Measurements from ENCODE around the gene ZNF366.

ZNF366 gene

DNA sequence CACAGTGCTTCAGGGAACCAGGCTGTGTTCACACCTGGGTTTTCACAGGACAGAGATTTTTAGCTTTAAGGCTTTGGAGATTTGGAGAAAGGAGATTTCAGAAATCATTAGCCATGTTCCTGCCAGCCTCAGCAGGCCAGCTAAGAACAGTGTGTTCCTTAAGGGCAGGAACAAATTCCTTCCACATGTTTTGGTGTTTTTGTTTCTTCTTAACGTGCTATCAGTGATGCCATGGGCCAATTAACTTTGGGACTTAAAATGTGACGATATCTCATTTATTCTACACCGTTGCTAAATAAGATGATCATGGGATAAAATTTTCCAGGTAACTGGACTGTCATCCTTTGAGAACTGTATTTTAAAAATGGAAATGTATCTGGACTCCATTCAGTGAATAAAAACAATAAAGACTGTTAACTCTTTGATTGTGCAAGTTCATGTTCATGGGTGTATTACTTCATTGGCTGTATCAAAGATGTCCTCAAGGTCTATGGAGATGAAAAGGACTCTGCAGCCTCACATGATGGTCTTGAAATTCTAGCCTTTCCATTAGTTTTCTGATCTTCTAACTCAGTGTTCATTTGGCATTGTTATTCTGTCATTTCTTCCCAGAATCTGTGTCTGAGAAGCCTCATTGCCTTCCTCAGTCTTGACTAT lies 72.3 kb downstream of the ZNF366 start:
- TF ChIP-seq, protein P1, sequence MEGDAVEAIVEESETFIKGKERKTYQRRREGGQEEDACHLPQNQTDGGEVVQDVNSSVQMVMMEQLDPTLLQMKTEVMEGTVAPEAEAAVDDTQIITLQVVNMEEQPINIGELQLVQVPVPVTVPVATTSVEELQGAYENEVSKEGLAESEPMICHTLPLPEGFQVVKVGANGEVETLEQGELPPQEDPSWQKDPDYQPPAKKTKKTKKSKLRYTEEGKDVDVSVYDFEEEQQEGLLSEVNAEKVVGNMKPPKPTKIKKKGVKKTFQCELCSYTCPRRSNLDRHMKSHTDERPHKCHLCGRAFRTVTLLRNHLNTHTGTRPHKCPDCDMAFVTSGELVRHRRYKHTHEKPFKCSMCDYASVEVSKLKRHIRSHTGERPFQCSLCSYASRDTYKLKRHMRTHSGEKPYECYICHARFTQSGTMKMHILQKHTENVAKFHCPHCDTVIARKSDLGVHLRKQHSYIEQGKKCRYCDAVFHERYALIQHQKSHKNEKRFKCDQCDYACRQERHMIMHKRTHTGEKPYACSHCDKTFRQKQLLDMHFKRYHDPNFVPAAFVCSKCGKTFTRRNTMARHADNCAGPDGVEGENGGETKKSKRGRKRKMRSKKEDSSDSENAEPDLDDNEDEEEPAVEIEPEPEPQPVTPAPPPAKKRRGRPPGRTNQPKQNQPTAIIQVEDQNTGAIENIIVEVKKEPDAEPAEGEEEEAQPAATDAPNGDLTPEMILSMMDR (IDR thresholded peaks at IDR 0.05; ENCODE audit: extremely low read depth, missing control alignments), result no peak
- no peak for DNase-seq (ENCODE audit: low spot score)

DNA sequence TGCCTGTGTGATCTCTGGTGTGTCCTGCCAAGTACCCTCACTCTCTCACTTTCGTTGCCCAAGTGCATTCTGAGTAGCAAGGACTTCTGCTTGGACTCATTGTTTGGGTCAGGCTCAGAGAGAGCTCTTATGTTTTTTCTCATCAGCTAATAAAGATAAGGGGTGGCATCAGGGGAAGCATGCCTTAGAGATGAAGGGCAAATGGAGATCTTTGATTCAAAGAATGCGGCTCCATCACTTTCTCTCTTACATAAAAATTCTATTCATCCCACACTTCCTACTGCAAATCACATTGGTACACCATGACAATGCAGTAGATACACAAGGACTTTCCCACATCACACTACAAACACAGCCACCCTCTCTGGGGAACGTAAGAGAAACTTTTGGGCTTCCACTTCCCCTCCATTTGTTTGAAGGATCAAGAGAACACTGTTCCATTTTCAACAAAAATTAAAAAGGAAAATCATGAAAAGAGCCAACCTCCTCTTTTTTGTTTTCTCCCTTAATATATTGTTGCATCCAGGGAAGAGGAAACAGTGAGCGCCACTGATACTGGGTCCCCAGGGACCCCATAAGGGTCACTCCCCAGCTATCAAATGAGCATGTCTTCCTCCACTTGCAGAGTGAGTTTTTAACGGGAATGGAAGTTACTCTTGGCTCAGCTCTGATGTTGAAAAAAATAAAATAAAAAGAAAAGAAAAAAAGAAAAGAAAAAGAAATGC lies 73.0 kb downstream of the ZNF366 start:
- DNase-seq (ENCODE audit: low spot score), result no peak
- TF ChIP-seq, protein P1 (IDR thresholded peaks at IDR 0.05; ENCODE audit: extremely low read depth, missing control alignments), result no peak

DNA sequence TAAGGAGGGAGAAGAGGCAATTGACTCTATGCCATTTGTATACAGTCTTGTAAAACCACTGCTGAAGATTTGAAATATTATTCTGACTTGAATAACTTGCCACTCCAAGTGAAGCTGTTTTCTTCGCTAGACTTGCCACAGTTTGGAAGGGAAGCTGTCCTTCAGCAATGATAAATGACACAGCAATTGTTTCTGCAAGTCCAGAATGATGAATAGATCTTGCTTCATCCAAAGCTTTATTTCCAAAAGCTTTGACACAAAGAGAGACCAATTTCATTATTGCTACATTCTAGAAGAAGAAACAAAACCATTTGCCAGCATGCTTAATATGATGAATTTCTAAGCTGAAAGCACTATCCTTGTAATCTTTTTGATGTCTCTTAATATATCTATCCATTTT lies 73.7 kb downstream of the ZNF366 start:
- DNase-seq (ENCODE audit: low spot score), result no peak
- TF ChIP-seq, protein P1 (IDR thresholded peaks at IDR 0.05; ENCODE audit: extremely low read depth, missing control alignments), result no peak

DNA sequence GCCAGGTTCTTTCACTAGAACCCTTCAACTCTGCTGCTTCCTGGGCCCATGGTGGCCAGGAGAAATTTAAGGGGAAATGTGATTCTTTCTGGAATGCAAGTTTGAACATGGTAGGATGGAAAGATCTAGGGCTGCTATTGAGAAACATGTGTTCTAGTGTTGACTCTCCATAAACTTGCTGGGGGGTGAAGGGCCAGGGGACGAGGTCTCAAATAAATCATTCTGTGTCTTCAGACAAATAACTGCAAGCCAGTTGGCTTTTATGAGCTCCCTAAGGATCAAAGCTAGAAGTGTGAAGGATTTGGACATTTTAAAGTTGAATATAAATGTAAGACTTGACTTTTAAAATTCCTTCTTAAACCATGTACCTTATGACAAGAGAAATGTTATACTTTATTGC lies 78.5 kb downstream of the ZNF366 start:
- DNase-seq (ENCODE audit: low spot score), result no peak
- TF ChIP-seq, protein P1 (IDR thresholded peaks at IDR 0.05; ENCODE audit: extremely low read depth, missing control alignments), result no peak

DNA sequence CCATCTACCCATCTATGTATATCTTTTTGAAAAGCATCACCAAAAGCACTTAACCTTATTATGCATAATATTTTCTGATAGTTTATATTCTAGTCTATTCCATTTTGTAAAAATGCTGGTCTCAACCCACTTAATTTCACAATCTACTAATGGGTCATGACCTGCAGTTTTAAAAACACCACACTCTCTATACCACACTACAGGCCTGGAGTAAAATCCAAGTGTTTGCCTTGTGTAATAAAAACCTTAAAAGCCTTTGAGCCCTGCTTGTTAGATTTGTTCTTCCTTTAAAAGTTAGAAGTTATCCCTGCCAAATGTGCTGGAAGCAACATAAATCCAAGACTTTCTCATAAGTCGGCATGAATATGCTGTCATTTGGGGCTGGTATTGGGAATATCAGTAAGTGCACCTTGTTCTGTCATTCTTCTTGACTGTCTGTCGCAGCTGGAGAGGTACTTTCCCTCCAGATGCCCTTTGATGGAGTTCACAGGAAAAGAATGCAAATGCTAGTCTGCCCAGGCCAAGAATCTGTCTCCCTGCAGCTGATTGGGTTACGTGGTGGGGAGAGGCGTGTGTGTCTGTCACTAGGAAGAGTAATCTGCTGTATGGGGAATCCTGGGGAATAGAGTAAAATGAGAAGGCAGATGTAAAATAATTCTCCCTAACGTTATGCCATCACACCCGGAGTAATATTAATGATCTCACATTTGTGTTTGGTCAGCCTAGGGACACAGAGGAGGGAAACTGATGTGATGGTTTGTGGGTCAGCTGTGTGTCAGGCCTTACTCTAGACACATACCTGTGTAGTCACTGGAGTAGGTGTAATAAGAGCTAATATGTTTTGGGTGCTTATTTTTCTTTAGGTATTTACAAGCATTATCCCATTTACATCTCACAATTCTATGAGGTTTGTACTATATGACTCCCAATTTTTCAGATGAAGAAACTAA lies 79.4 kb downstream of the ZNF366 start:
- DNase-seq (ENCODE audit: low spot score), result peak; percentile 41
- TF ChIP-seq, protein P1 (IDR thresholded peaks at IDR 0.05; ENCODE audit: extremely low read depth, missing control alignments), result no peak

DNA sequence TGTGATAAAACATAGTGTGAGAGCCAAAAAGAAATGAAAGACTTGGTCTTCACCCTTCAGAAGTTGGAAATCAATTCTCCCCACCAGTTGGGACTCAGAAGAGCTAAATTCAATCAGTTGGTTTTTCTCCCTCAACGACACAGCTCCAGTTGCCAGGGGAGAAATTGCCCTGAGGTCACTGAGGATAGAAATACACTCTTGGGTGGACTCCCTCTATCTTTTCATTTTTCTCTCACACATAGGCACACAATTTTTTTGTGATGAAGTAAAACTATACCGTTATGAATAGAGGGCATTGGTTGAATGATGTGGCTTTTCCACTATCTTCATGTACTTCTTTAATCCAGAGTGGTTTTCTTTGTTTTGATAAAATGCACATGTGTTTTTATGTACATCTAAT lies 80.2 kb downstream of the ZNF366 start:
- DNase-seq (ENCODE audit: low spot score), result no peak
- TF ChIP-seq, protein P1 (IDR thresholded peaks at IDR 0.05; ENCODE audit: extremely low read depth, missing control alignments), result no peak
